ENCODE data around the gene TMEM200C. TPM values are rescaled to one million over a fixed set of nuclear protein-coding genes. Genes with fewer than 3 reads are reported as not detected.

Gene TMEM200C
- total and polyA plus RNA-seq, 9 of the 15 experiments (the other 6 are each of a cell fraction or from before 2014, with no cell fraction given) = 0.04 TPM; not detected in 8

DNA sequence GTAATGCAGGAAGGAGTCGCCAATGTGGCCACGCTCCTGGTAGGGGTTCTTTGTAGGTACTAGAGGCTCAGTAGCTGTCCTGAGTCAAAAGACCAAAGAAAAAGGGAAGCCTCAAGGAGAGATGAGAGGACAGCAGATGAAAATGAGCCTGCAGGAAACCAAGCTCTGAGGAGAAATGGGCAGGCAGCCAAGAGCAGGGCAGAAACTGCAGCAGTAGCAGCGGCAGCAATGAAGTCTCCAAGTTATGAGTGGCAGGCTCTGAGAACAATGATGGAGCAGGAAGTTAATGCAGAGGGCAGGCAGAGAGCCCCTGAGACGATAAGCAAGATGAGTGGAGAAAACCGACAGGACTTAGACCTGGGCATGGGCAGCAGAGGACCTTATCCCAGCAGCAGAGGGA is 48.2 kb upstream of the TMEM200C start:
- intact Hi-C loops (cut with micrococcal nuclease) (no loop called here), in situ Hi-C loops (cut with MboI) (no loop called here)
- no peak for FAIRE-seq
- BruUV-seq (replicated peaks) = no TSS peak
- POLR2A ChIA-PET = no interaction called here
- ATAC-seq = no peak
- CTCF ChIA-PET (ENCODE audit: low intra/inter-chr PET ratio) = no interaction called here
- no peak overlapping the region for H3K4me2 ChIP-seq (ENCODE audit: insufficient read depth, low read length)
- H2AFZ ChIP-seq (ENCODE audit: low read depth, low read length) = no peak overlapping the region
- H3K27ac ChIP-seq (ENCODE audit: extremely low read depth, low read depth, low read length) = no peak overlapping the region
- no peaks in the 10 kb centered on the region for H3K79me2 ChIP-seq (ENCODE audit: control insufficient read depth, insufficient read depth, low read length)
- H3K36me3 ChIP-seq (ENCODE audit: control insufficient read depth, insufficient read depth, low read length) = no peaks in the 10 kb centered on the region
- H3K9me3 ChIP-seq (replicated peaks; ENCODE audit: control insufficient read depth, insufficient read depth, low read depth, low read length) = no peaks in the 10 kb centered on the region; the same call in 1 of the 2 replicates
- H4K20me1 ChIP-seq (replicated peaks; ENCODE audit: control insufficient read depth, insufficient read depth, low read length) = no peaks in the 10 kb centered on the region
- WGBS (ENCODE audit: insufficient coverage, low coverage, missing lambda C conversion rate) = 0% methylated on average over 5 of the region's 5 CpGs
- H3K9ac ChIP-seq (ENCODE audit: insufficient read depth in 1 of 2, low read depth in 2 of 2, low read length in 2 of 2) = no peak overlapping the region
- no peak for DNase-seq (ENCODE audit: extremely low read depth in 1 of 4, low spot score in 3 of 4)
- H3K4me3 ChIP-seq = no peak overlapping the region
- no peaks in the 10 kb centered on the region for H3K9me1 ChIP-seq (ENCODE audit: control insufficient read depth, insufficient read depth, low read length)
- no peaks in the 10 kb centered on the region for H3K27me3 ChIP-seq (ENCODE audit: control insufficient read depth in 2 of 2, insufficient read depth in 2 of 2, low read length in 2 of 2)
- no peaks in the 10 kb centered on the region for H3K4me1 ChIP-seq (replicated peaks in 1 of 2; ENCODE audit: control insufficient read depth in 2 of 2, insufficient read depth in 2 of 2, low read length in 2 of 2)
- TF ChIP-seq ZNF311 (CRISPR knock-in tag; IDR thresholded peaks at IDR 0.05) (no peak), ZNF407 (IDR thresholded peaks at IDR 0.05; ENCODE audit: low read depth) (no peak), ZFP91 (CRISPR knock-in tag; IDR thresholded peaks at IDR 0.05) (no peak), RFX1 (IDR thresholded peaks at IDR 0.05) (no peak), ZNF239 (CRISPR knock-in tag; IDR thresholded peaks at IDR 0.05) (no peak), FOXK2 (conservative IDR thresholded peaks at IDR 0.05 in 1 of 2, IDR thresholded peaks at IDR 0.05 in 1 of 2; ENCODE audit: low read depth in 2 of 2) (no peak), FOXK1 (CRISPR knock-in tag; IDR thresholded peaks at IDR 0.05; ENCODE audit: borderline replicate concordance) (no peak), NFIC (IDR thresholded peaks at IDR 0.05) (no peak), DACH1 (IDR thresholded peaks at IDR 0.05; ENCODE audit: partially characterized antibody) (no peak), ZC3H4 (CRISPR knock-in tag; IDR thresholded peaks at IDR 0.05; ENCODE audit: borderline replicate concordance) (no peak), ZBTB12 (CRISPR knock-in tag; IDR thresholded peaks at IDR 0.05) (no peak), GABPB1 (CRISPR knock-in tag; IDR thresholded peaks at IDR 0.05) (no peak)
